Measurements from ENCODE around the gene SV2B.

The SV2B gene

DNA sequence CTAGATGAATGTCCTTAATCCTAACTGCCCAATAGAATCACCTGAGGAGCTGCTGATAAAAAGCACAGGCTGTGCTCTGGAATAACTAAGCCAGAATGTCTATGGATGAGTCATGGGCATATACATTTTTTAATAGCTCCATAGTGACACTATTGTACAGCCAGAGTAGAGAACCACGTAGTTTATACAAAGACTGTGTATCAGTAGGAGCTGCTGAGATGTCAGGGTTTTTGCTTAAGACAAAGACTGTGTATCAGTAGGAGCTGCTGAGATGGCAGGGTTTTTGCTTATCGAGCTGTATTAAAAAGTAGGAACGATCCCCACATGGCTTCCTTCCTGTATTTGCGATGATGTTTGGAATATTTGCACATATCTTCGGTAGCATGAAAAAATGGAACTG is 137.4 kb downstream of the SV2B start:
- Histone ChIP-seq H3K9ac (ENCODE audit: low read length) (no peak overlapping the region), H3K4me1 (ENCODE audit: control insufficient read depth, insufficient read depth, low read length) (no peaks in the 10 kb centered on the region), H3K36me3 (ENCODE audit: control insufficient read depth, insufficient read depth, low read length, severe bottlenecking) (no peaks in the 10 kb centered on the region), H3K27me3 (replicated peaks; ENCODE audit: control insufficient read depth, insufficient read depth, low read length) (peaks cover 36% of the 10 kb centered on the region), H3K4me3 (ENCODE audit: low read length) (no peak overlapping the region), H3K9me3 (ENCODE audit: control insufficient read depth, low read length) (no peaks in the 10 kb centered on the region)
- DNase-seq (ENCODE audit: low read depth): no peak

DNA sequence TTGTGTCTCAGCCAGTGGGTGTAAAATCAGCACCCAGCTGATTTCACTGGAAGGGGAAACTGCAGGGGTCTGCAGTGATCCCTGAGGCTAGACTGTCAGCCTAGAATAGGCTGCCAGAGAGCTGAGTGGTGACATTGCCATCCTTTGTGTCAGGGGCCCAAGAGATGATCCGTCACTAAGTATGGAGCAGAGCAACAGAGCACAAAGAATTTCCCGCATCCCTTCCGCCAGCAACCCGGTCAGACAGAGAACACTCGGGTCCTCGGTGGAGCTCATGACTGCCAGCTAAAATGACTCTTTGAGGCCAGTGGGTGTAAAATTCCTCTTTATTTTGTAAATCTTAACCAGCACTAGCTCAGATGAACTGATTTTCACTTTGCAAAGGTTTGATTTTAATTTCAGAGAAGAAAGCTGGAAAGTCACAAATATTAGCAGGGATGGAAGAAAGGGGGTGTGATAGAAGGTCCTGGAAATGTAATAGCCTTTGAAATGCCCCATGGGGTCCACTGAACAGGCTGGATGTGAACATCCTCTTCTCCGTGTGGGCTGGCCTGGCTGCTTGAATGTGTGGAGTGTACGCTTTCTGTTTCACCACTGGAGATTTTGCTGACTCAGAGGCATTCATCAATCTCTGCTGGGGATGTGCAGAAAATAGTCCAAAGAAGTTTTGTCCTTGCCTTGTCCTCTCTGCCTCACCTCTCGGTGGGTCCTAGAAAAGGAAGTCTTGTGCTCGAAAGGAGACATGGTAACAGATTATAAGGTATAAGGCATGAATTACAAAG is 138.8 kb downstream of the SV2B start:
- H3K9me3 ChIP-seq (ENCODE audit: control insufficient read depth, low read length): no peaks in the 10 kb centered on the region
- no peak for DNase-seq (ENCODE audit: low read depth)
- no peaks in the 10 kb centered on the region for H3K4me1 ChIP-seq (ENCODE audit: control insufficient read depth, insufficient read depth, low read length)
- H3K27me3 ChIP-seq (replicated peaks; ENCODE audit: control insufficient read depth, insufficient read depth, low read length): peaks cover 46% of the 10 kb centered on the region
- H3K4me3 ChIP-seq (ENCODE audit: low read length): no peak overlapping the region
- no peak overlapping the region for H3K9ac ChIP-seq (ENCODE audit: low read length)
- H3K36me3 ChIP-seq (ENCODE audit: control insufficient read depth, insufficient read depth, low read length, severe bottlenecking): no peaks in the 10 kb centered on the region

GRCh38 chr15:91243826-91244225 is 143.8 kb downstream of the SV2B start:
- H3K4me1 ChIP-seq (ENCODE audit: control insufficient read depth, insufficient read depth, low read length): no peaks in the 10 kb centered on the region
- H3K36me3 ChIP-seq (ENCODE audit: control insufficient read depth, insufficient read depth, low read length, severe bottlenecking): no peaks in the 10 kb centered on the region
- H3K9ac ChIP-seq (ENCODE audit: low read length): no peak overlapping the region
- no peaks in the 10 kb centered on the region for H3K9me3 ChIP-seq (ENCODE audit: control insufficient read depth, low read length)
- peaks cover 35% of the 10 kb centered on the region for H3K27me3 ChIP-seq (replicated peaks; ENCODE audit: control insufficient read depth, insufficient read depth, low read length)
- no peak overlapping the region for H3K4me3 ChIP-seq (ENCODE audit: low read length)
- no peak for DNase-seq (ENCODE audit: low read depth)

- DNase-seq (ENCODE audit: low read depth): no peak
- Histone ChIP-seq H3K27me3 (replicated peaks; ENCODE audit: control insufficient read depth, insufficient read depth, low read length) (peaks cover 32% of the 10 kb centered on the region), H3K36me3 (ENCODE audit: control insufficient read depth, insufficient read depth, low read length, severe bottlenecking) (no peaks in the 10 kb centered on the region), H3K4me3 (ENCODE audit: low read length) (no peak overlapping the region), H3K9me3 (ENCODE audit: control insufficient read depth, low read length) (no peaks in the 10 kb centered on the region), H3K4me1 (ENCODE audit: control insufficient read depth, insufficient read depth, low read length) (no peaks in the 10 kb centered on the region), H3K9ac (ENCODE audit: low read length) (no peak overlapping the region)
Observed at GRCh38 chr15:91244919-91245318, 144.9 kb downstream of the SV2B start.

DNA sequence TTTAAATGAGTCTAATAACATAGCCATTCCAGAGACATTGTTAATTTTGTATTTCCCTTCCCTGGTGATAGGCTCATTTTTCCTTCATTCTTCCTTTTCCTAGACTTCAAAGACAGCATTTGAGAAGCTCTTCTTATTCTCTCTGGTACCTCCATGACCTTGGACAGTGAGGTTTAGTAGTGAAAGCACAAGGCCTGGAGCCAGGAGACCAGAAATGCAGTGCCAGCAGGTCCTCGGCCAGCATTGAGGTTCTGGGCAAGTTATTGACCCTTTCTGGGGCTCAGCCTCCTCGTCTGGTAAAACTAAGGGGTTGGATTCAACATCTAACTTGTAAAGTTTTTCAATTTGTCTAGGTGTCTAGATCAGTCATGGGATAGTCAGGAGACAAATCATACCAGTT is 146.9 kb downstream of the SV2B start:
- H3K9me3 ChIP-seq (ENCODE audit: control insufficient read depth, low read length): no peaks in the 10 kb centered on the region
- H3K36me3 ChIP-seq (ENCODE audit: control insufficient read depth, insufficient read depth, low read length, severe bottlenecking): no peaks in the 10 kb centered on the region
- no peak for DNase-seq (ENCODE audit: low read depth)
- H3K9ac ChIP-seq (ENCODE audit: low read length): no peak overlapping the region
- H3K4me3 ChIP-seq (ENCODE audit: low read length): no peak overlapping the region
- H3K27me3 ChIP-seq (replicated peaks; ENCODE audit: control insufficient read depth, insufficient read depth, low read length): peaks cover 15% of the 10 kb centered on the region
- H3K4me1 ChIP-seq (ENCODE audit: control insufficient read depth, insufficient read depth, low read length): no peaks in the 10 kb centered on the region

DNA sequence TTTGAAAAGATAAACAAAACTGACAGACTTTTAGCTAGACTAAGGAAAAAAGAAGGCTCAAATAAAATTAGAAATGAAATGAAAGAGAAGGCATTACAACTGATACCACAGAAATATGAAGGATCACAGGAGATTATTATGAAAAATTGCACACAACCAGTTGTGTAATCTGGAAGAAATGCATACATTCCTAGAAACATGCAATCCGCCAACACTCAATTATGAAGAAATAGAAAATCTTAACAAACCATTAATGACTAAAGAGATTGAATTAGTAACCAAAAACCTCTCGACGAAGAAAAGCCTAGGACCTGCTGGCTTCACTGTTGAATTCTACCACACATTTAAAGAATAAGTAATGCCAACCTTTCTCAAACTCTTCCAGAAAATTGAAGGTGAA is 149.5 kb downstream of the SV2B start:
- no peak overlapping the region for H3K4me3 ChIP-seq (ENCODE audit: low read length)
- no peaks in the 10 kb centered on the region for H3K9me3 ChIP-seq (ENCODE audit: control insufficient read depth, low read length)
- no peak overlapping the region for H3K9ac ChIP-seq (ENCODE audit: low read length)
- no peaks in the 10 kb centered on the region for H3K4me1 ChIP-seq (ENCODE audit: control insufficient read depth, insufficient read depth, low read length)
- peaks cover 3% of the 10 kb centered on the region for H3K27me3 ChIP-seq (replicated peaks; ENCODE audit: control insufficient read depth, insufficient read depth, low read length)
- no peaks in the 10 kb centered on the region for H3K36me3 ChIP-seq (ENCODE audit: control insufficient read depth, insufficient read depth, low read length, severe bottlenecking)
- DNase-seq (ENCODE audit: low read depth): no peak

DNA sequence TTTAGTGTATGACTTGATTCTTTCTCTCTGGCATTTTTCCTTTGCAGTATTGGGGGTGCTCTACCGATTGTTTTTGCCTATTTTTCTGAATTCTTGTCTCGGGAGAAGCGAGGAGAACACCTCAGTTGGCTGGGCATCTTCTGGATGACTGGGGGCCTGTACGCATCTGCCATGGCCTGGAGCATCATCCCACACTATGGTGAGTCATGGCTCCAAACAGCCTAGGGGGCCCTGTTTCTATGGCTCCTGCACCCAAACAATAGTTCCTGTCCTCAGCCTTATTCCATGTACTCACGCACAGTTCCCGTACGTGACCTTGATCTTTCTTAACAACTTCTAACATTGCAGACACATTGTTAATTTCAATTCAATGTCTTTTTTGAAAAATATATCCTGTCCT is 152.3 kb downstream of the SV2B start:
- Histone ChIP-seq H3K4me3 (ENCODE audit: low read length) (no peak overlapping the region), H3K36me3 (ENCODE audit: control insufficient read depth, insufficient read depth, low read length, severe bottlenecking) (no peaks in the 10 kb centered on the region), H3K9me3 (ENCODE audit: control insufficient read depth, low read length) (no peaks in the 10 kb centered on the region), H3K9ac (ENCODE audit: low read length) (no peak overlapping the region), H3K4me1 (ENCODE audit: control insufficient read depth, insufficient read depth, low read length) (peaks cover 4% of the 10 kb centered on the region), H3K27me3 (replicated peaks; ENCODE audit: control insufficient read depth, insufficient read depth, low read length) (peaks cover 8% of the 10 kb centered on the region)
- no peak for DNase-seq (ENCODE audit: low read depth)

- Histone ChIP-seq H3K9me3 (ENCODE audit: control insufficient read depth, low read length) (no peaks in the 10 kb centered on the region), H3K27me3 (replicated peaks; ENCODE audit: control insufficient read depth, insufficient read depth, low read length) (peaks cover 8% of the 10 kb centered on the region), H3K9ac (ENCODE audit: low read length) (no peak overlapping the region), H3K36me3 (ENCODE audit: control insufficient read depth, insufficient read depth, low read length, severe bottlenecking) (no peaks in the 10 kb centered on the region), H3K4me1 (ENCODE audit: control insufficient read depth, insufficient read depth, low read length) (peaks cover 4% of the 10 kb centered on the region), H3K4me3 (ENCODE audit: low read length) (no peak overlapping the region)
- DNase-seq (ENCODE audit: low read depth): no peak
Observed at GRCh38 chr15:91252756-91253155, 152.7 kb downstream of the SV2B start.

DNA sequence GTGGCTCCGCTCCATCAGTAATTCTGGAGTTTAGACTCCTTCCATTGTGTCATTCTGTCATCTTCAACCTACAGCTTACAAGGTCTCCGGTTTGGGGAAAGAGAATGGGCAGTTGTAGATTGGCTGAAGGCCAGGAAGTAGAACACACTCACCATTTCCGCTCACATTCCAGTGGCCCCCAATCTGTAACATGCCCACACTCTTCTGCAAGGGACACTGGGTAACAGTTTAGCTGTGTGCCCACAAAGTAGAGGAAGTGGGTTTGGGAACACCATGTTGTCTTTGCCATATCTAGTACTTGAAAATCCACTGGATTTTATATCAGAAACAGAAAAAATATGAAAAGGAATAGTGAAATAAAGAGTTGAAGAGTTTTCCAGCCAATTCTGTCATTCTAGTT is 153.5 kb downstream of the SV2B start:
- DNase-seq (ENCODE audit: low read depth): no peak
- H3K27me3 ChIP-seq (replicated peaks; ENCODE audit: control insufficient read depth, insufficient read depth, low read length): peaks cover 8% of the 10 kb centered on the region
- peaks cover 4% of the 10 kb centered on the region for H3K4me1 ChIP-seq (ENCODE audit: control insufficient read depth, insufficient read depth, low read length)
- H3K36me3 ChIP-seq (ENCODE audit: control insufficient read depth, insufficient read depth, low read length, severe bottlenecking): no peaks in the 10 kb centered on the region
- H3K4me3 ChIP-seq (ENCODE audit: low read length): no peak overlapping the region
- H3K9me3 ChIP-seq (ENCODE audit: control insufficient read depth, low read length): no peaks in the 10 kb centered on the region
- no peak overlapping the region for H3K9ac ChIP-seq (ENCODE audit: low read length)

- H3K4me3 ChIP-seq (ENCODE audit: low read length): no peak overlapping the region
- H3K4me1 ChIP-seq (ENCODE audit: control insufficient read depth, insufficient read depth, low read length): peaks cover 4% of the 10 kb centered on the region
- H3K36me3 ChIP-seq (ENCODE audit: control insufficient read depth, insufficient read depth, low read length, severe bottlenecking): no peaks in the 10 kb centered on the region
- H3K9me3 ChIP-seq (ENCODE audit: control insufficient read depth, low read length): no peaks in the 10 kb centered on the region
- no peak overlapping the region for H3K9ac ChIP-seq (ENCODE audit: low read length)
- peaks cover 16% of the 10 kb centered on the region for H3K27me3 ChIP-seq (replicated peaks; ENCODE audit: control insufficient read depth, insufficient read depth, low read length)
- no peak for DNase-seq (ENCODE audit: low read depth)
Observed at GRCh38 chr15:91254766-91255165, 154.7 kb downstream of the SV2B start.

- no peak for DNase-seq (ENCODE audit: low read depth)
- Histone ChIP-seq H3K9ac (ENCODE audit: low read length) (no peak overlapping the region), H3K4me3 (ENCODE audit: low read length) (no peak overlapping the region), H3K4me1 (ENCODE audit: control insufficient read depth, insufficient read depth, low read length) (peaks cover 4% of the 10 kb centered on the region), H3K27me3 (replicated peaks; ENCODE audit: control insufficient read depth, insufficient read depth, low read length) (peaks cover 21% of the 10 kb centered on the region), H3K9me3 (ENCODE audit: control insufficient read depth, low read length) (no peaks in the 10 kb centered on the region), H3K36me3 (ENCODE audit: control insufficient read depth, insufficient read depth, low read length, severe bottlenecking) (no peaks in the 10 kb centered on the region)
Observed at GRCh38 chr15:91255670-91256192, 155.7 kb downstream of the SV2B start.
